Nephron (organoid): ENCODE data around the gene PAFAH1B1.
"Not testable (repeated sequence)": the region's sequence is repeated elsewhere in the genome, so short reads cannot be mapped to it uniquely, and the experiment has no call there.

Experiments
- H3K27ac Mint-ChIP-seq, 3 experiments: 2 replicates each; pipeline ENCODE4 v1.8.0; 2020; ENCODE audit warnings: mixed read lengths in 3 of 3, mild to moderate bottlenecking in 2 of 3, moderate library complexity in 1 of 3
- H3K27me3 Mint-ChIP-seq: 2 replicates; pipeline ENCODE4 v1.8.0; 2021; ENCODE audit warnings: low read depth, mild to moderate bottlenecking, moderate library complexity, mixed read lengths
- H3K36me3 Mint-ChIP-seq: 2 replicates; pipeline ENCODE4 v1.8.0; 2020; ENCODE audit warnings: low read depth, mixed read lengths
- H3K4me1 Mint-ChIP-seq: 2 replicates; pipeline ENCODE4 v1.8.0; 2020; ENCODE audit warnings: mixed read lengths
- H3K4me3 Mint-ChIP-seq, 3 experiments: 2 replicates each; pipeline ENCODE4 v1.8.0; 2020; ENCODE audit warnings: mild to moderate bottlenecking in 3 of 3, mixed read lengths in 3 of 3, moderate library complexity in 2 of 3
- H3K9me3 Mint-ChIP-seq: 2 replicates; pipeline ENCODE4 v1.8.0; 2020; ENCODE audit warnings: mixed read lengths
- TF ChIP-seq, protein P1 (sequence below), 3 experiments: fragments of 200-600 bp; sonication (generic); IDR thresholded peaks; one replicate each; pipeline ENCODE4 v1.5.0; 2021; ENCODE audit warnings: antibody characterized with exemption in 3 of 3; ENCODE audit not compliant: unreplicated experiment in 3 of 3

The PAFAH1B1 gene

DNA sequence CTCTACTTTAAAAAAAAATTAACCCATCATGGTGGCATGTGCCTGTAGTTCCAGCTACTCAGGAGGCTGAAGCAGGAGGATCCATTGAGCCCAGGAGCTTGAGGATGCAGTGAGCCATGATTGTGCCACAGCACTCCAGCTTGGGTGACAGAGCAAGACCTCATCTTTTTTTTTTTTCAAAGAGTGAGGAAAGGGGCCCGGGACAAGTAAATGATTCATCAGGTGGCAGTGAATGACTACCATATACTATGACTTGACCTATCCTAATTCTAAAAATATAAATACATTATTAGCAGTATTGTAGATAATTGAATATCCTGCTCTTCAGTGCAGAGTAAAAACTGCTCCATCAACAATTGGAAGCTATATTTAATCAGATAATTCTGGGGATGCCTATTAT lies 62.8 kb downstream of the PAFAH1B1 start:
- H3K9me3 Mint-ChIP-seq: no peaks in the 10 kb centered on the region
- peaks cover 54% of the 10 kb centered on the region for H3K36me3 Mint-ChIP-seq
- H3K27ac Mint-ChIP-seq: no peak overlapping the region
- H3K4me3 Mint-ChIP-seq: no peak overlapping the region
- no peaks in the 10 kb centered on the region for H3K4me1 Mint-ChIP-seq
- H3K27me3 Mint-ChIP-seq: no peaks in the 10 kb centered on the region
- TF ChIP-seq, protein P1, sequence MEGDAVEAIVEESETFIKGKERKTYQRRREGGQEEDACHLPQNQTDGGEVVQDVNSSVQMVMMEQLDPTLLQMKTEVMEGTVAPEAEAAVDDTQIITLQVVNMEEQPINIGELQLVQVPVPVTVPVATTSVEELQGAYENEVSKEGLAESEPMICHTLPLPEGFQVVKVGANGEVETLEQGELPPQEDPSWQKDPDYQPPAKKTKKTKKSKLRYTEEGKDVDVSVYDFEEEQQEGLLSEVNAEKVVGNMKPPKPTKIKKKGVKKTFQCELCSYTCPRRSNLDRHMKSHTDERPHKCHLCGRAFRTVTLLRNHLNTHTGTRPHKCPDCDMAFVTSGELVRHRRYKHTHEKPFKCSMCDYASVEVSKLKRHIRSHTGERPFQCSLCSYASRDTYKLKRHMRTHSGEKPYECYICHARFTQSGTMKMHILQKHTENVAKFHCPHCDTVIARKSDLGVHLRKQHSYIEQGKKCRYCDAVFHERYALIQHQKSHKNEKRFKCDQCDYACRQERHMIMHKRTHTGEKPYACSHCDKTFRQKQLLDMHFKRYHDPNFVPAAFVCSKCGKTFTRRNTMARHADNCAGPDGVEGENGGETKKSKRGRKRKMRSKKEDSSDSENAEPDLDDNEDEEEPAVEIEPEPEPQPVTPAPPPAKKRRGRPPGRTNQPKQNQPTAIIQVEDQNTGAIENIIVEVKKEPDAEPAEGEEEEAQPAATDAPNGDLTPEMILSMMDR (IDR thresholded peaks at IDR 0.05; ENCODE audit: unreplicated experiment in 3 of 3): no peak

DNA sequence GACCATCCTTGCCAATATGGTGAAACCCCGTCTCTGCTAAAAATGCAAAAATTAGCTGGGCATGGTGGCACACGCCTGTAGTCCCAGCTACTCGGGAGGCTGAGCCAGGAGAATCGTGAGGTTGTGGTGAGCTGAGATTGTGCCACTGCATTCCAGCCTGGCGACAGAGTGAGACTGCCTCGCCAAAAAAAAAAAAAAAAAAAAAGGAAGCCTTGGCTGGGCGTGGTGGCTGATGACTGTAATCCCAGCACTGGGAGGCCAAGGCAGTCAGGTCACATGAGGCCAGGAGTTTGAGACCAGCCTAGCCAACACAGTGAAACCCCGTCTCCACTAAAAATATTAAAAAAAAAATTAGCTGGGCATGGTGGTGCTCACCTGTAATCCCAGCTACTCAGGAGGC lies 65.9 kb downstream of the PAFAH1B1 start:
- not testable (repeated sequence) for H3K27ac Mint-ChIP-seq, H3K27me3 Mint-ChIP-seq, H3K9me3 Mint-ChIP-seq, H3K4me3 Mint-ChIP-seq, H3K4me1 Mint-ChIP-seq
- peaks cover 46% of the 10 kb centered on the region for H3K36me3 Mint-ChIP-seq

DNA sequence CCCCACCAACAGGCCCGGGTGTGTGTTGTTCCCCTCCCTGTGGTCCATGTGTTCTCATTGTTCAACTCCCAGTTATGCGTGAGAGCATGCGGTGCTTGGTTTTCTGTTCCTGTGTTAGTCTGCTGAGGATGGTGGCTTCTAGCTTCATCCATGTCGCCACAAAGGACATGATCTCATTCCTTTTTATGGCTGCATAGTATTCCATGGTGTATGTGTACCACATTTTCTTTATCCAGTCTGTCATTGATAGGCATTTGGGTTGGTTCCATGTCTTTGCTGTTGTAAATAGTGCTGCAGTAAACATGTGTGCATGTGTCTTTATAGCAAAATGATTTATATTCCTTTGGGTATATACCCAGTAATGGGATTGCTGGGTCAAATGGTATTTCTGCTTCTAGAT lies 67.0 kb downstream of the PAFAH1B1 start:
- H3K36me3 Mint-ChIP-seq: peaks cover 48% of the 10 kb centered on the region
- H3K4me3 Mint-ChIP-seq, H3K4me1 Mint-ChIP-seq, H3K27ac Mint-ChIP-seq, H3K9me3 Mint-ChIP-seq, H3K27me3 Mint-ChIP-seq: not testable (repeated sequence)

DNA sequence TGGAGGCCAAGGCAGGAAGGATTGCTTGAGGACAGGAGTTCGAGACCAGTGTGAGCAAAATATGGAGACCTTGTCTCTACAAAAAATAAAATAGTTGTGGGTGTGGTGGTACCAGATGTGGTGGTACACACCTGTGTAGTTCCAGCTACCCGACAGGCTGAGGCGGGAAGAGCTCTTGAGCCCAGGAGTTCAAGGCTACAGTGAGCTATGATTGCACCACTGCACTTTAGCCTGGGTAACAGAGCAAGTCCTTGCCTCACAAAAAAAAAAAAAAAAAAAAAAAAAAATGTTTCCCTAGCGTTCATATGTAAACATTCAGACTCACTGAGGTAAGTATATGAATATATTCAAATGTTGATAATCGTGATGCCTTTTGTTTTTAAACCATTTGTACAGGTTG lies 78.6 kb downstream of the PAFAH1B1 start:
- no peaks in the 10 kb centered on the region for H3K9me3 Mint-ChIP-seq
- H3K27me3 Mint-ChIP-seq: no peaks in the 10 kb centered on the region
- peaks cover 75% of the 10 kb centered on the region for H3K36me3 Mint-ChIP-seq
- H3K27ac Mint-ChIP-seq: no peak overlapping the region
- no peak overlapping the region for H3K4me3 Mint-ChIP-seq
- TF ChIP-seq, protein P1 (IDR thresholded peaks at IDR 0.05; ENCODE audit: unreplicated experiment in 3 of 3): no peak
- no peaks in the 10 kb centered on the region for H3K4me1 Mint-ChIP-seq

DNA sequence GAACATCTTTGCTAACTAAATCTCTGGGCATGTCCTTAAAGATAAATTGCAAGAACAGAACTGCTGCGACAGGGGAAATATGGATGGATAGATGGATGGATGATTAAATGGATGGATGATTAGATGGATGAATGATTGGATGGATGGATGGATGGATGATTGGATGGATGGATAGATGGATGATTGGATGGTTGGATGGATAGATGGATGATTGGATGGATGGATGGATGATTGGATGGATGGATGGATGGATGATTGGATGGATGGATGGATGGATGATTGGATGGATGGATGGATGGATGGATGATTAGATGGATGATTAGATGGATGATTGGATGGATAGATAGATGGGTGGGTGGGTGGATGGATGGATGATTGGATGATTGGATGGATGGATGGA lies 85.8 kb downstream of the PAFAH1B1 start:
- H3K27ac Mint-ChIP-seq, H3K4me3 Mint-ChIP-seq, H3K27me3 Mint-ChIP-seq, H3K9me3 Mint-ChIP-seq, H3K4me1 Mint-ChIP-seq: not testable (repeated sequence)
- peaks cover 80% of the 10 kb centered on the region for H3K36me3 Mint-ChIP-seq

DNA sequence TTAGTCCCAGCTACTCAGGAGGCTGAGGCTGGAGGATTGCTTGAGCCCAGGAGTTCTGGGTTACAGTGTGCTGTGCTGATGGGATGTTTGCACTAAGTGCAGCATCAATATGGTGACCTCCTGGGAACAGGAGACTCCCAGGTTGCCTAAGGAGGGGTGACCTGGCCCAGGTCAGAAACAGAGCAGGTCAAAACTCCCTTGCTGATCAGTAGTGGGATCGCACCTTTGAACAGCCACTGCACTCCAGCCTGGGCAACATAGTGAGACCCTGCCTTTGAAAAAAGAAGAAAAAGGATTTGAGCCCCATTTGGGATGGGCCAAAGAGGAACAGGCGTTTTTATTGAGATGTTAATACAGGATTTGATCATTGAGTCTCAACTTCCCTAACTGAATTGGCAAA lies 87.5 kb downstream of the PAFAH1B1 start:
- H3K36me3 Mint-ChIP-seq: peaks cover 71% of the 10 kb centered on the region
- TF ChIP-seq, protein P1 (IDR thresholded peaks at IDR 0.05; ENCODE audit: unreplicated experiment in 3 of 3): no peak
- no peak overlapping the region for H3K4me3 Mint-ChIP-seq
- H3K27ac Mint-ChIP-seq: no peak overlapping the region
- H3K27me3 Mint-ChIP-seq: no peaks in the 10 kb centered on the region
- H3K4me1 Mint-ChIP-seq: peaks cover 5% of the 10 kb centered on the region
- H3K9me3 Mint-ChIP-seq: no peaks in the 10 kb centered on the region

DNA sequence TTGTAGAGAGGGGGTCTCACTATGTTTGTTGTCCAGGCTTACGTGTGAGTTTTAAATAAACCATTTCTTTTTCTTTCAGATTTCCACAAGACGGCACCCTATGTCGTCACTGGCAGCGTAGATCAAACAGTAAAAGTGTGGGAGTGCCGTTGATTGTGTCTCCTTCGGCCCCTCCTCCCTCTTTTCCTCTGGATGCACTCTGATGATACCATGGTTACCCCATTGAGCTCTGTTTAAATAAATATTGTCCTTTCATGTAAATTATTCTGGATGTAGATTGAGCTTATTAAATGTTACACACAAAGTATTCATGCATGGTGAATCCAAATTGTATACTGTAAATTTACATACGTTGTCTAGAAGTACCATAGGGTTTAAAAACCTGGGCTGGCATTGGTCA lies 88.2 kb downstream of the PAFAH1B1 start:
- H3K27ac Mint-ChIP-seq: no peak overlapping the region
- H3K4me1 Mint-ChIP-seq: peaks cover 6% of the 10 kb centered on the region

More for the DNA sequence above, 88.2 kb downstream of the PAFAH1B1 start:
- Mint-ChIP-seq H3K9me3 (no peaks in the 10 kb centered on the region), H3K4me3 (no peak overlapping the region), H3K27me3 (no peaks in the 10 kb centered on the region), H3K36me3 (peaks cover 64% of the 10 kb centered on the region)
- TF ChIP-seq, protein P1 (IDR thresholded peaks at IDR 0.05; ENCODE audit: unreplicated experiment in 3 of 3): no peak
